GM12878 (cell line): ENCODE results near the gene SLC25A42. TPM values are rescaled to one million over a fixed set of nuclear protein-coding genes. Genes with fewer than 3 reads are reported as not detected.

Experiments
- ATAC-seq: fragments of 200-7000 bp; cut with Tn5 transposase; 3 replicates; pipeline ENCODE4 v1.9.1; 2020; ENCODE audit warnings: mild to moderate bottlenecking, moderate library complexity
- BruUV-seq: library from RNA; stranded (reverse); fragments of 400-500 nt; replicated peaks from 2 replicates; lab custom pipeline; 2021; lab: Mats Ljungman, UMichigan
- CTCF ChIA-PET: fragments of 300-600 bp; sonication (Branson Sonifier 250); formaldehyde crosslinking; extraction: SDS; loops from one replicate; lab custom pipeline; 2021; ENCODE audit warnings: inconsistent platforms; lab: Yijun Ruan, JAX
- POLR2A ChIA-PET: fragments of 350-600 bp; formaldehyde crosslinking; extraction: SDS; loops from one replicate; lab custom pipeline; 2021; ENCODE audit warnings: inconsistent platforms; lab: Charles Lee
- RAD21 ChIA-PET: fragments of 300-600 bp; sonication (Branson Sonifier 250); formaldehyde crosslinking; loops from one replicate; lab custom pipeline; 2023; ENCODE audit warnings: antibody characterized with exemption; ENCODE audit not compliant: unreplicated experiment; lab: Charles Lee
- SMC1A ChIA-PET: fragments of 300-600 bp; sonication (Branson Sonifier 250); formaldehyde crosslinking; loops from one replicate; lab custom pipeline; 2023; ENCODE audit not compliant: unreplicated experiment, uncharacterized antibody; lab: Charles Lee
- DNase-seq: peaks from one replicate; pipeline ENCODE4 v3.0.0-alpha.2; 2011; ENCODE audit warnings: low read depth, low spot score
- FAIRE-seq: peaks from 3 replicates; lab custom pipeline; 2011; peaks lifted over from hg19 to GRCh38; lab: Jason Lieb, UNC
- H2AFZ ChIP-seq: 2 replicates; pipeline ENCODE4 v1.6.0; 2011; ENCODE audit warnings: low read depth, low read length, control low read depth; ENCODE audit not compliant: control insufficient read depth
- H3K27ac ChIP-seq: 2 replicates; pipeline ENCODE4 v1.5.1; 2011; ENCODE audit warnings: control low read depth; ENCODE audit not compliant: control insufficient read depth, insufficient read depth
- H3K27me3 ChIP-seq, 2 experiments: replicated peaks in 1 of 2; 2 replicates each; pipeline versions ENCODE4 v1.6.0 to v1.6.1; 2011; ENCODE audit warnings: low read length in 1 of 2; ENCODE audit not compliant: control insufficient read depth in 2 of 2, insufficient read depth in 2 of 2
- H3K36me3 ChIP-seq, 2 experiments: 2 replicates each; pipeline ENCODE4 v1.5.1; 2011; ENCODE audit warnings: low read length in 1 of 2; ENCODE audit not compliant: control insufficient read depth in 2 of 2, insufficient read depth in 2 of 2
- H3K4me1 ChIP-seq: 2 replicates; pipeline ENCODE4 v1.6.1; 2011; ENCODE audit warnings: mild to moderate bottlenecking, low read length, moderate library complexity, mixed read lengths; ENCODE audit not compliant: control insufficient read depth, insufficient read depth
- H3K4me2 ChIP-seq: 2 replicates; pipeline ENCODE4 v1.6.0; 2011; ENCODE audit warnings: control low read depth; ENCODE audit not compliant: control insufficient read depth, insufficient read depth
- H3K4me3 ChIP-seq: fragments of 200-600 bp; sonication (generic); 2 replicates; pipeline ENCODE4 v1.5.1; 2016
- H3K79me2 ChIP-seq: 2 replicates; pipeline ENCODE4 v1.6.0; 2011; ENCODE audit warnings: low read length; ENCODE audit not compliant: control insufficient read depth, insufficient read depth
- H3K9ac ChIP-seq: 2 replicates; pipeline ENCODE4 v1.8.0; 2011; ENCODE audit warnings: low read length, control low read depth, mixed read lengths; ENCODE audit not compliant: control insufficient read depth, insufficient read depth
- H3K9me3 ChIP-seq: replicated peaks from 3 replicates; pipeline ENCODE4 v1.5.1; 2011; ENCODE audit warnings: mild to moderate bottlenecking, low read length; ENCODE audit not compliant: control insufficient read depth, insufficient read depth
- H4K20me1 ChIP-seq: 2 replicates; pipeline ENCODE4 v1.6.0; 2011; ENCODE audit not compliant: control insufficient read depth, insufficient read depth
- HDAC6 ChIP-seq: fragments of 200-600 bp; sonication (generic); IDR thresholded peaks from one replicate; pipeline ENCODE4 v1.8.0; 2017; ENCODE audit warnings: antibody characterized with exemption; ENCODE audit not compliant: unreplicated experiment
- NBN ChIP-seq: fragments of 450-650 bp; IDR thresholded peaks from 2 replicates; pipeline ENCODE4 v1.6.1; 2016
- SREBF2 ChIP-seq: IDR thresholded peaks from 2 replicates; pipeline ENCODE4 v1.6.1; 2012; ENCODE audit warnings: mild to moderate bottlenecking, low read length
- WGBS: methylation state at CpG from one replicate; pipeline ENCODE4 v1.1.6; 2016; ENCODE audit warnings: low lambda C conversion rate; ENCODE audit not compliant: insufficient replicate concordance, insufficient coverage; ENCODE audit errors: missing lambda C conversion rate; 5-methylcytosine and 5-hydroxymethylcytosine counted together
- in situ Hi-C: fragments of 300-500 bp; cut with MboI; formaldehyde crosslinking; loops from 9 replicates; pipeline ENCODE4 v1.14.3; 2018; ENCODE audit warnings: mixed read lengths
- intact Hi-C: fragments of 100-400 bp; cut with micrococcal nuclease; formaldehyde crosslinking; loops from one replicate; pipeline ENCODE4 v1.14.2; 2022; ENCODE audit not compliant: unreplicated experiment
- polyA plus RNA-seq, 11 experiments: library from polyadenylated mRNA; depleted of rRNA in 4 of 11; unstranded in 6 of 11; stranded (reverse) in 5 of 11; fragments of >200 nt; fragmentation: Nextera tagmentation in 4 of 11; fragmentation: Illumina TruSeq in 1 of 11; extraction: Ambion mirVana in 4 of 11; extraction: Trizol in 1 of 11; gene quantifications; 1 replicate in 1 of 11; 2 replicates in 10 of 11; pipeline versions ENCODE4 v1.2.1 to v1.2.3, GENCODE V29; 2011 to 2016; ENCODE audit warnings: inconsistent platforms in 2 of 11, missing spikeins in 2 of 11, low read depth in 1 of 11
- total RNA-seq, 4 experiments: library from RNA; depleted of rRNA in 3 of 4; stranded (reverse); fragments of >200 nt in 3 of 4; fragmentation: Illumina TruSeq in 1 of 4; extraction: Trizol in 1 of 4; gene quantifications; 2 replicates each; pipeline versions ENCODE4 v1.2.1 to v1.2.3, GENCODE V29; 2013 to 2021
- TF ChIP-seq, protein P1 (sequence below): IDR thresholded peaks from 2 replicates; pipeline ENCODE4 v1.6.1; 2011; ENCODE audit warnings: mild to moderate bottlenecking, low read depth, low read length, moderate library complexity; ENCODE audit not compliant: insufficient replicate concordance
- TF ChIP-seq, protein P2 (sequence below): fragments of 450-650 bp; IDR thresholded peaks from 2 replicates; pipeline ENCODE4 v1.6.1; 2017; ENCODE audit warnings: mild to moderate bottlenecking, moderate library complexity

Gene SLC25A42
- total and polyA plus RNA-seq, 10 of the 15 experiments (the other 5 are each of a cell fraction or from before 2014, with no cell fraction given): 0.24 to 19.2 (median 9.6) TPM

DNA sequence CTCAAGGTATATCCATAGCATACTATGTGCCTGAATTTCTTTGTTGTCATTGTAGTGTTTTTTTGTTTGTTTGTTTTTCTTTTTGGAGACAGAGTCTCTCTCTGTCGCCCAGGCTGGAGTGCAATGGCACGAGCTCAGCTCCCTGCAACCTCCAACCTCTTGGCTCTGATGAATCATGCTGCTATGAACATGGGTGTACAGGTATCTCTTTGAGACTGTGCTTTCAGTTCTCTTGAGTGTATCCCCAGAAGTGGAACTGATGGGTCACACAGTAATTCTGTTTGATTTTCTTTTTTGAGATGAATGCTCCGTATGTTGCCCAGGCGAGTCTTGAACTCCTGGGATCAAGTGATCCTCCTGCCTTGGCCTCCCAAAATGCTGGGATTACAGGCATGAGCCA lies 13.7 kb upstream of the SLC25A42 start:
- FAIRE-seq (no peak), DNase-seq (no peak), ATAC-seq (no peak)
- H3K4me2 ChIP-seq: no peak overlapping the region
- 96% methylated on average over 4 of the region's 4 CpGs for WGBS
- H3K4me1 ChIP-seq: no peaks in the 10 kb centered on the region
- ChIA-PET POLR2A (no interaction called here), RAD21 (no interaction called here), SMC1A (interaction anchor here (1.0 kb wide), 1 partner anchor 405 kb away, joined by 3 read pairs; no protein-coding TSS in a partner anchor), CTCF (interaction anchor here (1.0 to 1.6 kb wide), 3 partner anchors 91 to 263 kb away, joined by 3 to 9 read pairs (median 7); no protein-coding TSS in a partner anchor)
- no TSS peak for BruUV-seq
- TF ChIP-seq, protein P1, sequence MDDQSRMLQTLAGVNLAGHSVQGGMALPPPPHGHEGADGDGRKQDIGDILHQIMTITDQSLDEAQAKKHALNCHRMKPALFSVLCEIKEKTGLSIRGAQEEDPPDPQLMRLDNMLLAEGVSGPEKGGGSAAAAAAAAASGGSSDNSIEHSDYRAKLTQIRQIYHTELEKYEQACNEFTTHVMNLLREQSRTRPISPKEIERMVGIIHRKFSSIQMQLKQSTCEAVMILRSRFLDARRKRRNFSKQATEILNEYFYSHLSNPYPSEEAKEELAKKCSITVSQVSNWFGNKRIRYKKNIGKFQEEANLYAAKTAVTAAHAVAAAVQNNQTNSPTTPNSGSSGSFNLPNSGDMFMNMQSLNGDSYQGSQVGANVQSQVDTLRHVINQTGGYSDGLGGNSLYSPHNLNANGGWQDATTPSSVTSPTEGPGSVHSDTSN: no peak
- TF ChIP-seq NBN: no peak
- TF ChIP-seq, protein P2, sequence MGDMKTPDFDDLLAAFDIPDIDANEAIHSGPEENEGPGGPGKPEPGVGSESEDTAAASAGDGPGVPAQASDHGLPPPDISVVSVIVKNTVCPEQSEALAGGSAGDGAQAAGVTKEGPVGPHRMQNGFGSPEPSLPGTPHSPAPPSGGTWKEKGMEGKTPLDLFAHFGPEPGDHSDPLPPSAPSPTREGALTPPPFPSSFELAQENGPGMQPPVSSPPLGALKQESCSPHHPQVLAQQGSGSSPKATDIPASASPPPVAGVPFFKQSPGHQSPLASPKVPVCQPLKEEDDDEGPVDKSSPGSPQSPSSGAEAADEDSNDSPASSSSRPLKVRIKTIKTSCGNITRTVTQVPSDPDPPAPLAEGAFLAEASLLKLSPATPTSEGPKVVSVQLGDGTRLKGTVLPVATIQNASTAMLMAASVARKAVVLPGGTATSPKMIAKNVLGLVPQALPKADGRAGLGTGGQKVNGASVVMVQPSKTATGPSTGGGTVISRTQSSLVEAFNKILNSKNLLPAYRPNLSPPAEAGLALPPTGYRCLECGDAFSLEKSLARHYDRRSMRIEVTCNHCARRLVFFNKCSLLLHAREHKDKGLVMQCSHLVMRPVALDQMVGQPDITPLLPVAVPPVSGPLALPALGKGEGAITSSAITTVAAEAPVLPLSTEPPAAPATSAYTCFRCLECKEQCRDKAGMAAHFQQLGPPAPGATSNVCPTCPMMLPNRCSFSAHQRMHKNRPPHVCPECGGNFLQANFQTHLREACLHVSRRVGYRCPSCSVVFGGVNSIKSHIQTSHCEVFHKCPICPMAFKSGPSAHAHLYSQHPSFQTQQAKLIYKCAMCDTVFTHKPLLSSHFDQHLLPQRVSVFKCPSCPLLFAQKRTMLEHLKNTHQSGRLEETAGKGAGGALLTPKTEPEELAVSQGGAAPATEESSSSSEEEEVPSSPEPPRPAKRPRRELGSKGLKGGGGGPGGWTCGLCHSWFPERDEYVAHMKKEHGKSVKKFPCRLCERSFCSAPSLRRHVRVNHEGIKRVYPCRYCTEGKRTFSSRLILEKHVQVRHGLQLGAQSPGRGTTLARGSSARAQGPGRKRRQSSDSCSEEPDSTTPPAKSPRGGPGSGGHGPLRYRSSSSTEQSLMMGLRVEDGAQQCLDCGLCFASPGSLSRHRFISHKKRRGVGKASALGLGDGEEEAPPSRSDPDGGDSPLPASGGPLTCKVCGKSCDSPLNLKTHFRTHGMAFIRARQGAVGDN: no peak
- no peak for TF ChIP-seq HDAC6
- no peak for TF ChIP-seq SREBF2
- in situ Hi-C loops: no loop called here
- H2AFZ ChIP-seq: no peak overlapping the region
- intact Hi-C loops: loop anchor here (5.0 kb wide), 1 partner anchor 62 kb away; no protein-coding TSS in a partner anchor
- no peak overlapping the region for H3K27ac ChIP-seq
- H3K27me3 ChIP-seq: no peaks in the 10 kb centered on the region
- H3K79me2 ChIP-seq: no peaks in the 10 kb centered on the region
- H3K36me3 ChIP-seq: peaks cover 23 to 25% of the 10 kb centered on the region in 2 experiments
- no peak overlapping the region for H3K9ac ChIP-seq
- H3K4me3 ChIP-seq: no peak overlapping the region
- no peaks in the 10 kb centered on the region; the same call in 1 of the 2 replicates for H4K20me1 ChIP-seq
- no peaks in the 10 kb centered on the region for H3K9me3 ChIP-seq
